ENCODE results near the gene CD81. TPM values are rescaled to one million over a fixed set of nuclear protein-coding genes. Genes with fewer than 3 reads are reported as not detected.

The CD81 gene
- total RNA-seq, 1 donor from 2014 or later = 801 TPM

DNA sequence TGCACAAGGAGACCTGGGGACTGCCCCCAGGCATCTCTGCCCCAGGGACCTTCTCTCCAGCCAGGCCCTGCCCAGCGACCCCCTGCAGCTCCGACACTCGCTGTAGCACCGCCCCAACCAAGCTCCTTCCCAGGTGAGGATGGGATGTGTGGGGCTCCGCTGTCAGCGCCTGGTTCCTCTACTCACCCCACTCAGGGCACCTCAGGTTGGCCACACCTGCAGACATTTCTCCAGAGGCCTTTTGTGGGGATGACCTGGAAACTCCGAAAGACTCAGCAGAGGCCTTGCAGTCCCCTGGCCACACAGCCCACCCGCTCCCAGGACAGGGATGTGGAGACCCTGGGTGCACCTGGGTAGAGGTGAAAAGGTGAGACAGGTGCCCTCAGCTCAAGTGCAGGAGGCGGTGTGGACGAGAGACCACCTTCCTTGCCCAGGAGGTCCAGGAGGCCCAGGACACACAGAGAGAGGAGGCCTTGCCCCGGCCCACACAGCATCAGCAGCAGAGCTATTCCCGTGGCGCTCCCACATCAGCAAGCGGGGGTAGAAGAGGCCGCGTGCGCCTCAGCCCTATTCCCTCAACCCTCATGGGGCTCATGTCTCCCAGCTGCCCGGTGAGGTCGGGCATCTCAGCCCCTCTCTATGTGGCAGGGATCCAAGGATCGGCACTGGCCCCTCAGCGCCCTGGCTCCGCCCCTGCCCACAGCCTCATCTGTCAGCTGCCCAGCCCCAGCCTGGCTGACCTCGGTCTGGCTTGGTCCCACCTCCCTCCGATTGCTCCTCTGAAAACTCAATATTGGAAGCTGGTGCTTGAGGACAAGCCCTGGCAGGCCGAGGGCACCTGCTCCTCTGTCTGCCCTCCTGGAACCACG, 46.3 kb downstream of the CD81 start:
- intact Hi-C loops (cut with DNase I) = no loop called here
- H3K27ac ChIP-seq = no peak overlapping the region
- DNase-seq (ENCODE audit: low spot score in 2 of 2) = no peak
- TF ChIP-seq, protein P1, sequence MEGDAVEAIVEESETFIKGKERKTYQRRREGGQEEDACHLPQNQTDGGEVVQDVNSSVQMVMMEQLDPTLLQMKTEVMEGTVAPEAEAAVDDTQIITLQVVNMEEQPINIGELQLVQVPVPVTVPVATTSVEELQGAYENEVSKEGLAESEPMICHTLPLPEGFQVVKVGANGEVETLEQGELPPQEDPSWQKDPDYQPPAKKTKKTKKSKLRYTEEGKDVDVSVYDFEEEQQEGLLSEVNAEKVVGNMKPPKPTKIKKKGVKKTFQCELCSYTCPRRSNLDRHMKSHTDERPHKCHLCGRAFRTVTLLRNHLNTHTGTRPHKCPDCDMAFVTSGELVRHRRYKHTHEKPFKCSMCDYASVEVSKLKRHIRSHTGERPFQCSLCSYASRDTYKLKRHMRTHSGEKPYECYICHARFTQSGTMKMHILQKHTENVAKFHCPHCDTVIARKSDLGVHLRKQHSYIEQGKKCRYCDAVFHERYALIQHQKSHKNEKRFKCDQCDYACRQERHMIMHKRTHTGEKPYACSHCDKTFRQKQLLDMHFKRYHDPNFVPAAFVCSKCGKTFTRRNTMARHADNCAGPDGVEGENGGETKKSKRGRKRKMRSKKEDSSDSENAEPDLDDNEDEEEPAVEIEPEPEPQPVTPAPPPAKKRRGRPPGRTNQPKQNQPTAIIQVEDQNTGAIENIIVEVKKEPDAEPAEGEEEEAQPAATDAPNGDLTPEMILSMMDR (IDR thresholded peaks at IDR 0.05) = no peak
- H3K4me3 ChIP-seq = no peak overlapping the region
- H3K36me3 ChIP-seq = no peaks in the 10 kb centered on the region
- H3K27me3 ChIP-seq = no peaks in the 10 kb centered on the region
- H3K4me1 ChIP-seq = peaks cover 0 to 3% of the 10 kb centered on the region in 2 donors
- no peaks in the 10 kb centered on the region for H3K9me3 ChIP-seq

DNA sequence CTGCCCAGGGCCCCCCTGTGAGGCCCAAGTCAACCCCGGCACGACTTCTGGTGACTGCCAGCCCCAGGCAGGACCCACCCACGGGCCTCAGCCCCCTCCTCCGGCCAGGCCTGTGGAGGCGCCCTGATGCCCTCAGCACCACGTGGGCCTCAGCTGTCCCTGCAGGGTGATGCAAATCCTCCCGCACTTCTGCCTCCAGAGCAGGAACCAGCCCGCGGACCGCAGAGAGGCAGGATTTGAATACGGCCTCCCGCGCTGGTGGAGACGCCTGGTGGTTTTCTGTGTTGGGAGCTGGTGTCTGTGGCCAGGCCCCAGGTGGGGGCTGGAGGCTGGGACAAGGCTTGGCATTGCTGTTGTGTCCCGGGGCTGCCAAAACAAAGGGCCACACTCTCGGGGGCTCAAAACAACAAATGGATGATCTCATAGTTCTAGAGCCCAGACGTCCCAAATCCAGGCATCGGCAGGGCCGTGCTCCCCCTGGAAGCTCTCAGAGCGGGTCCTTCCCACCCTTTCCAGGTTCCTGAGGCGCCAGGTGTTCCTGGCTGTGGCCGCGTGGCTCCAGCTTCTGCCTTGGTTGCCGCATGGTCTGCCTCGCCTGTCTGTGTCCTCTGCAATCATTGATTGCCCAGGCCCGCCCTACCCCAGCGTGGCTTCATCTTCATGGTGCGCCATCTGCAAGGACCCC, 47.8 kb downstream of the CD81 start:
- no peaks in the 10 kb centered on the region for H3K9me3 ChIP-seq
- no peaks in the 10 kb centered on the region for H3K36me3 ChIP-seq
- TF ChIP-seq, protein P1 (IDR thresholded peaks at IDR 0.05) = no peak
- H3K4me1 ChIP-seq = peaks cover 0 to 3% of the 10 kb centered on the region in 2 donors
- no peak overlapping the region for H3K4me3 ChIP-seq
- DNase-seq (ENCODE audit: low spot score in 2 of 2) = no peak
- no peak overlapping the region for H3K27ac ChIP-seq
- no peaks in the 10 kb centered on the region for H3K27me3 ChIP-seq
- intact Hi-C loops (cut with DNase I) = no loop called here

DNA sequence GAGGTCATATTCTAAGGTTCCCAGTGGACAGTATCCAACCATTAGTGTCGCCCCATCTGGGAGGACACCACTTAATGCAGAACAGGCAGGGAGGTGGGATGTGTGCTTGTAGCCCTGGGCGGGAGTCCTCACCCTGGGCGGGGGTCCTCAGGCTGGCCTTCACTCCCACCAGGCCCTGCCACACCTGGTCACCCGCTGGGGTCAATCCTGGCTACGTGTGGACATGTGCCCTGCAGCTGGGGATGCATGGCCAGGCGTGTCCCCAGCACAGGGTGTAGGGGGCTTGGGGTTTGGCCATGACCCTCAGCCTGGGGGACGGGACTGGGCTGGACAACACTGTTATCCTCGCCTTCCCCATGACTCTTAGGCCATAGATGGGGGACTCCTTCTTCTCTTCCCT, 48.4 kb downstream of the CD81 start:
- TF ChIP-seq, protein P1 (IDR thresholded peaks at IDR 0.05) = no peak
- intact Hi-C loops (cut with DNase I) = no loop called here
- Histone ChIP-seq H3K27me3 (no peaks in the 10 kb centered on the region), H3K27ac (no peak overlapping the region), H3K9me3 (no peaks in the 10 kb centered on the region), H3K4me1 (peaks cover 0 to 1% of the 10 kb centered on the region in 2 donors), H3K36me3 (no peaks in the 10 kb centered on the region), H3K4me3 (no peak overlapping the region)
- no peak for DNase-seq (ENCODE audit: low spot score in 2 of 2)

DNA sequence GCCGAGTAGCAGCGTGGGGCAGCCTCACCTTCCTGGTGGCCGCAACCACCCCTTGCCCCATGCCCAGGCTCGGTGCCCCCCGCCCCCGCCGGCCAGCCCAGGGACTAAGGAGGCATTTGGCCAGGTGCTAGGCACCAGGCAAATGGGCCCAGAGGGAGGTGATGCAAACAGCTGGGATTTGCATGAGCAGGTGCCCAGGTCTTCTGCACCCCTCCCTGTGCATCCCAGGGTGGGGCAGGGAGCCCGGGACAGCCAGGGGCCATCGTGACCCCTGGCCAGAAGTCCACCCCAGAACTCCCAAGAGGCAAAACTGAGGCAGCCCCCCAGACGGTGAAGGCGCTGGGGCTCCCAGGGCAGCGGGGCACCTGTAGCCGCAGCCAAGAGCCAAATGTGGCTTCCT, 49.1 kb downstream of the CD81 start:
- DNase-seq (ENCODE audit: low spot score in 2 of 2) = no peak
- Histone ChIP-seq H3K4me3 (no peak overlapping the region), H3K4me1 (no peaks in the 10 kb centered on the region), H3K36me3 (no peaks in the 10 kb centered on the region), H3K27me3 (no peaks in the 10 kb centered on the region), H3K27ac (no peak overlapping the region), H3K9me3 (no peaks in the 10 kb centered on the region)
- TF ChIP-seq, protein P1 (IDR thresholded peaks at IDR 0.05) = no peak
- intact Hi-C loops (cut with DNase I) = no loop called here

DNA sequence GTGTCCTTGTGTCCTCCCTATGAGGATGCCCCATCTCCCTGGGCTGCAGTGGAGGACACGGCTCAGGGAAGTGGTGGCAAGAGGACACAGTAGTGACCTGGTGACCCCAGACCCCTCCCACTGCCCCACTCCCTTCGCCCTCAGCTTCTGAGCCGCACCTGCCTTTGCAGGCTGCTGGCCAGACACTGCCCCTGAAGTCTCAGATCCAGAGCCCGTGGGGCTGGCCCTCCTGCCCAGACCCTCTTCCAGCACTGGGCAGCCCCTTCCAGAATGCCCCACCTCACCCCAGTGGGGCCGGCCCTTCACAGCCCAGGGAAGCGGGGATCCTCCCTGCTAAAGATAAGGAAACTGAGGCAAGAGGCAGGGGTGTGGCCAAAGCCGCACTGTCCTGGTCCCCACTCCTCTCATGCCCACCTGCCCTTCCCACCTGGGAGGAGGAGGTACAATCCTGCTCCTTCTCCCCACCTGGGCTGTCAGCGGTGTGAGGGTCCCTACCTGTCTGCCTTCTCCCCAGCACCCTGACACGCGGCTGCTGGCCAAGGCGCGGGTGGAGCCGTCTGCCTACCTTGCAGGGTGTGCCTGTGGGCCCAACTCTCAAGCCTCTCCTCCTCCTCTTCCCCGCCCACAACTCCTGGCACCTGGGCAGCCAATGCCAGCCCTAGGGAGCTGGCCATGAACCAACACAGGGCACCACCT, 49.9 kb downstream of the CD81 start:
- intact Hi-C loops (cut with DNase I) = no loop called here
- TF ChIP-seq, protein P1 (IDR thresholded peaks at IDR 0.05) = no peak
- Histone ChIP-seq H3K36me3 (no peaks in the 10 kb centered on the region), H3K27ac (no peak overlapping the region), H3K9me3 (no peaks in the 10 kb centered on the region), H3K4me3 (no peak overlapping the region), H3K4me1 (no peaks in the 10 kb centered on the region), H3K27me3 (no peaks in the 10 kb centered on the region)
- no peak for DNase-seq (ENCODE audit: low spot score in 2 of 2)
